ENCODE results near the gene ACOT7.

DNA sequence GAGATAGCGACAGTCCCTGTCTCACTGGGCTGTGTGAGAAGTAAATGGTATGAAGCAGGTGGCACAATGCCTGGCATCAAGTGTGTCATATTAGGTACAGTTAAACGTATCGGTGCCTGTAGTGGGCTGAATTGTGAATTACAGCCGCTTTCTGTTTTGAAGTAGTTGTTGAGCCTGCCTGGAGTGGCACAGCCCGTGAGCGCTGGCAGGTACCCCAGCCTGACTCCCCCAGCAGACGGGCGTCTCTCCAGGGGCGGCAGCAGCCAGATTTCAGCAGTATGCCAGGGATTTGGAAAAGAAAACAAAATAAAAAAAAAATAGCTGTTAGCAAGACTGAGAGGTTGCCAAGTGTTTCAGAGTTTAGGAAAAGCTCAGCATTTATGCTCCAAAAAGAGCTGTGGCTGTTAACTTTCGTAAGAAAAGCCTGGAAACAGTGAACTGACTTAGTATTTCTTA is 106.1 kb downstream of the ACOT7 start:
- TF ChIP-seq, protein P1, sequence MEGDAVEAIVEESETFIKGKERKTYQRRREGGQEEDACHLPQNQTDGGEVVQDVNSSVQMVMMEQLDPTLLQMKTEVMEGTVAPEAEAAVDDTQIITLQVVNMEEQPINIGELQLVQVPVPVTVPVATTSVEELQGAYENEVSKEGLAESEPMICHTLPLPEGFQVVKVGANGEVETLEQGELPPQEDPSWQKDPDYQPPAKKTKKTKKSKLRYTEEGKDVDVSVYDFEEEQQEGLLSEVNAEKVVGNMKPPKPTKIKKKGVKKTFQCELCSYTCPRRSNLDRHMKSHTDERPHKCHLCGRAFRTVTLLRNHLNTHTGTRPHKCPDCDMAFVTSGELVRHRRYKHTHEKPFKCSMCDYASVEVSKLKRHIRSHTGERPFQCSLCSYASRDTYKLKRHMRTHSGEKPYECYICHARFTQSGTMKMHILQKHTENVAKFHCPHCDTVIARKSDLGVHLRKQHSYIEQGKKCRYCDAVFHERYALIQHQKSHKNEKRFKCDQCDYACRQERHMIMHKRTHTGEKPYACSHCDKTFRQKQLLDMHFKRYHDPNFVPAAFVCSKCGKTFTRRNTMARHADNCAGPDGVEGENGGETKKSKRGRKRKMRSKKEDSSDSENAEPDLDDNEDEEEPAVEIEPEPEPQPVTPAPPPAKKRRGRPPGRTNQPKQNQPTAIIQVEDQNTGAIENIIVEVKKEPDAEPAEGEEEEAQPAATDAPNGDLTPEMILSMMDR (IDR thresholded peaks at IDR 0.05): no peak
- TF ChIP-seq EZH2 (IDR thresholded peaks at IDR 0.05; ENCODE audit: borderline replicate concordance, insufficient read depth, low read depth, low read length, poor library complexity, severe bottlenecking): no peak
